Measurements from ENCODE around the gene CRX. TPM values are rescaled to one million over a fixed set of nuclear protein-coding genes. Genes with fewer than 3 reads are reported as not detected.
A peak's percentile ranks its signal among the peaks of the same experiment; 100 is the strongest.

The CRX gene
- total RNA-seq, 1 experiment from 2014 or later, result 0.13 TPM

GRCh38 chr19:47853003-47853402, 31.3 kb downstream of the CRX start:
- Histone ChIP-seq H2BK12ac (ENCODE audit: insufficient read length, low read depth, low read length) (no peak overlapping the region), H2BK5ac (ENCODE audit: insufficient read length, low read length) (no peak overlapping the region), H2BK120ac (ENCODE audit: low read depth, low read length, poor library complexity, severe bottlenecking) (no peak overlapping the region), H3K18ac (ENCODE audit: insufficient read length, low read depth, low read length) (no peak overlapping the region), H3K9ac (ENCODE audit: extremely low read depth, insufficient read length, low read length) (no peak overlapping the region), H2BK15ac (ENCODE audit: low read depth, low read length) (no peak overlapping the region; the same call in 1 of the 2 replicates), H2AFZ (ENCODE audit: low read length) (no peak overlapping the region), H2AK5ac (ENCODE audit: insufficient read length, low read length) (no peak overlapping the region), H3K4ac (ENCODE audit: low read depth, low read length) (no peak overlapping the region), H3K27me3 (ENCODE audit: insufficient read depth, low read length) (no peaks in the 10 kb centered on the region), H4K91ac (ENCODE audit: insufficient read length, low read depth, low read length) (no peak overlapping the region), H3K9me3 (ENCODE audit: control insufficient read depth, low read depth, low read length) (no peaks in the 10 kb centered on the region), H3K56ac (ENCODE audit: insufficient read length, low read depth, low read length) (peak overlapping the region; percentile 59), H3K4me2 (ENCODE audit: insufficient read depth, insufficient read length, low read length) (no peak overlapping the region), H3T11ph (ENCODE audit: low read length) (no peak overlapping the region), H3K79me2 (ENCODE audit: insufficient read depth, low read length) (no peaks in the 10 kb centered on the region), H4K8ac (replicated peaks; ENCODE audit: insufficient read length, low read depth, low read length) (no peak overlapping the region), H3K4me1 (ENCODE audit: insufficient read depth, low read length) (no peaks in the 10 kb centered on the region; the same call in 1 of the 2 replicates), H2BK20ac (ENCODE audit: low read depth, low read length, poor library complexity, severe bottlenecking) (no peak overlapping the region), H4K20me1 (ENCODE audit: control insufficient read depth, insufficient read depth, insufficient read length) (no peaks in the 10 kb centered on the region), H3K14ac (ENCODE audit: insufficient read depth, low read length) (no peak overlapping the region), H3K23me2 (ENCODE audit: insufficient read length, low read depth, low read length, poor library complexity, severe bottlenecking) (no peaks in the 10 kb centered on the region), H3K27ac (ENCODE audit: insufficient read length, low read depth, low read length) (no peak overlapping the region), H3K23ac (ENCODE audit: insufficient read length, low read depth, low read length) (no peak overlapping the region), H3K79me1 (ENCODE audit: insufficient read depth, low read depth, low read length, poor library complexity, severe bottlenecking) (no peaks in the 10 kb centered on the region), H4K5ac (ENCODE audit: insufficient read length, low read depth, low read length) (no peak overlapping the region)
- Mint-ChIP-seq H3K36me3 (ENCODE audit: insufficient read depth in 1 of 3, low read depth in 3 of 3) (no peaks in the 10 kb centered on the region), H3K4me1 (peaks cover 30 to 36% of the 10 kb centered on the region in 2 experiments), H3K4me3 (no peak overlapping the region), H3K27me3 (ENCODE audit: low read depth) (peaks cover 8% of the 10 kb centered on the region), H3K27ac (peak overlapping the region in 2 of 3 experiments; percentile 25 to 70; a peak in 1 of 7 replicates), H3K9me3 (no peaks in the 10 kb centered on the region; a peak in 1 of 5 replicates)
- TF ChIP-seq CTCF (conservative IDR thresholded peaks at IDR 0.05), result no peak
- DNase-seq, result no peak
- WGBS (ENCODE audit: extremely low coverage, insufficient read length, low lambda C conversion rate), result no CpG with 5 or more reads among the region's 5 CpGs
